RWPE1 (cell line): Measurements from ENCODE around the gene SFTPD.

Experiments
- CTCF ChIA-PET: fragments of 350-600 bp; sonication (Branson Sonifier 250); formaldehyde crosslinking; extraction: SDS; loops from one replicate; lab custom pipeline; 2021; lab: Yijun Ruan, JAX
- POLR2A ChIA-PET: fragments of 400-600 bp; formaldehyde crosslinking; extraction: SDS; loops from one replicate; lab custom pipeline; 2020; ENCODE audit warnings: antibody characterized with exemption; ENCODE audit not compliant: low non-redundant PET; lab: Yijun Ruan, JAX
- DNase-seq: peaks from one replicate; pipeline ENCODE4 v3.0.0; 2012; ENCODE audit warnings: low spot score
- H3K27ac ChIP-seq: fragments of 450-650 bp; 2 replicates; pipeline ENCODE4 v1.5.1; 2017
- CTCF ChIP-seq: fragments of 450-650 bp; conservative IDR thresholded peaks from 2 replicates; pipeline ENCODE4 v1.5.1; 2017; ENCODE audit warnings: low read depth, mild to moderate bottlenecking

SFTPD gene

GRCh38 chr10:79983286-79983909, 34.5 kb upstream of the SFTPD start:
- POLR2A ChIA-PET = no interaction called here

GRCh38 chr10:79982861-79983260, 34.0 kb upstream of the SFTPD start:
- POLR2A ChIA-PET = no interaction called here
- H3K27ac ChIP-seq = no peak overlapping the region
- no peak for TF ChIP-seq CTCF
- DNase-seq = no peak
- CTCF ChIA-PET = interaction anchor here (1.7 kb wide), 1 partner anchor 64 kb away, joined by 6 read pairs; no protein-coding TSS in a partner anchor

More at GRCh38 chr10:79983286-79983909, 34.5 kb upstream of the SFTPD start:
- CTCF ChIA-PET = interaction anchor here (0.6 to 1.7 kb wide), 2 partner anchors 64 to 609 kb away, joined by 3 to 6 read pairs; no protein-coding TSS in a partner anchor
- no peak for TF ChIP-seq CTCF
- DNase-seq = no peak
- no peak overlapping the region for H3K27ac ChIP-seq

- no peak for TF ChIP-seq CTCF
- H3K27ac ChIP-seq = peak overlapping the region; percentile 47; the same call in 1 of the 2 replicates
- no peak for DNase-seq
- ChIA-PET POLR2A (interaction anchor here (1.0 kb wide), 1 partner anchor 78 kb away, joined by 3 read pairs; no protein-coding TSS in a partner anchor), CTCF (interaction anchor here (1.7 kb wide), 1 partner anchor 65 kb away, joined by 6 read pairs; no protein-coding TSS in a partner anchor)
Observed at GRCh38 chr10:79982362-79982800, 33.5 kb upstream of the SFTPD start.

GRCh38 chr10:79981450-79982361, 32.8 kb upstream of the SFTPD start:
- DNase-seq = peak; percentile 60
- ChIA-PET POLR2A (interaction anchor here (0.6 to 1.0 kb wide), 2 partner anchors 61 to 77 kb away, joined by 3 read pairs; no protein-coding TSS in a partner anchor), CTCF (interaction anchor here (0.6 to 1.7 kb wide), 2 partner anchors 20 to 65 kb away, joined by 3 to 6 read pairs; no protein-coding TSS in a partner anchor)
- peak overlapping the region; percentile 47; the same call in 1 of the 2 replicates for H3K27ac ChIP-seq
- no peak; the same call in 1 of the 2 replicates for TF ChIP-seq CTCF

- CTCF ChIA-PET = interaction anchor here (0.6 kb wide), 2 partner anchors 21 to 85 kb away, joined by 3 read pairs; no protein-coding TSS in a partner anchor
- DNase-seq = no peak
- POLR2A ChIA-PET = no interaction called here
- no peak for TF ChIP-seq CTCF
- H3K27ac ChIP-seq = no peak overlapping the region
Observed at GRCh38 chr10:79980711-79981110, 31.8 kb upstream of the SFTPD start.
